HCT116 (cell line): ENCODE results near the gene EHMT1.

ENCODE experiments used
- ATF3 ChIP-seq: IDR thresholded peaks from 2 replicates; pipeline ENCODE4 v1.6.1; 2012
- EZH2 ChIP-seq: fragments of 200-600 bp; sonication (generic); IDR thresholded peaks from 2 replicates; pipeline ENCODE4 v1.6.1; 2017; ENCODE audit warnings: antibody characterized with exemption, mixed run types
- EZH2phosphoT487 ChIP-seq: fragments of 200-600 bp; IDR thresholded peaks from 2 replicates; pipeline ENCODE4 v1.6.1; 2018; ENCODE audit warnings: antibody characterized with exemption, borderline replicate concordance
- JUND ChIP-seq: IDR thresholded peaks from 2 replicates; pipeline ENCODE4 v1.6.1; 2012
- POLR2A ChIP-seq: IDR thresholded peaks from 2 replicates; pipeline ENCODE4 v1.7.0; 2011; ENCODE audit warnings: borderline replicate concordance; ENCODE audit not compliant: insufficient read depth, insufficient read length; ENCODE audit errors: extremely low read depth
- POLR2AphosphoS5 ChIP-seq: IDR thresholded peaks from 2 replicates; pipeline ENCODE4 v1.6.1; 2011; ENCODE audit warnings: mild to moderate bottlenecking, low read depth, low read length, moderate library complexity
- RAD21 ChIP-seq: IDR thresholded peaks from 2 replicates; pipeline ENCODE4 v1.6.1; 2012; ENCODE audit warnings: low read depth, mild to moderate bottlenecking
- REST ChIP-seq: IDR thresholded peaks from 2 replicates; pipeline ENCODE4 v1.6.1; 2012; ENCODE audit warnings: low read depth
- YY1 ChIP-seq: IDR thresholded peaks from 2 replicates; pipeline ENCODE4 v1.6.1; 2011; ENCODE audit warnings: low read length, low read depth, moderate library complexity, mild to moderate bottlenecking; ENCODE audit not compliant: insufficient replicate concordance; ENCODE audit errors: extremely low read depth
- ZFX ChIP-seq: fragments of 450-650 bp; IDR thresholded peaks from 2 replicates; pipeline ENCODE4 v1.6.1; 2017
- ZNF274 ChIP-seq: fragments of 200-500 bp; sonication (Bioruptor generic); IDR thresholded peaks from 2 replicates; pipeline ENCODE4 v1.6.1; 2014; ENCODE audit warnings: mild to moderate bottlenecking, low read depth, low read length, inconsistent platforms
- TF ChIP-seq, protein P1 (sequence below), 3 experiments: fragments of 200-600 bp in 1 of 3; sonication (generic) in 1 of 3; IDR thresholded peaks in 2 of 3; conservative IDR thresholded peaks in 1 of 3; 2 replicates each; pipeline ENCODE4 v1.5.1; 2012 to 2017; ENCODE audit warnings: low read depth in 2 of 3, low read length in 2 of 3, antibody characterized with exemption in 1 of 3, borderline replicate concordance in 1 of 3, control low read depth in 1 of 3, mild to moderate bottlenecking in 1 of 3, mixed read lengths in 1 of 3, mixed run types in 1 of 3, moderate library complexity in 1 of 3; ENCODE audit not compliant: insufficient read depth in 1 of 3

DNA sequence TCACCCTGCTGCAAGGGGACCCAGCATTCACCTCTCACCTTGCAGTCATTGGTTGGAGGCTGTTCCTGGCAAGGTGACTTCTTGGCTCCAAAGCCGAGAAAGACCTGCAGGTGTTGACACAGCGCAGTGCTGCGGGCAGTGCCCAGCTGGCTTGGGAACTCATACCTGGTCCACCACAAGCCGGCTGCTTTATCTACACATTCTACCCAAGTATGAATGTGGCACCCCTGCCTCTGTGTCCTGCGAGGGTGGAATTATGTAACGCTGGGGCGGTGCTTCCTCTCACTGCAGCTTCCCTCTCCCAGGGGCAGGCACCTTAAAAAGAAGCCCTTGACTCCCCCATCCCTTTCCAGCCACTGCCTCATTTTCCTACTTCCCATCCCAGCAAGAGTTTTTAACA lies 26.0 kb upstream of the EHMT1 start:
- TF ChIP-seq RAD21 (no peak), YY1 (no peak), JUND (no peak), POLR2A (no peak), ZNF274 (no peak), EZH2 (no peak), POLR2AphosphoS5 (no peak), ATF3 (no peak), ZFX (no peak), EZH2phosphoT487 (no peak), REST (no peak)
- TF ChIP-seq, protein P1, sequence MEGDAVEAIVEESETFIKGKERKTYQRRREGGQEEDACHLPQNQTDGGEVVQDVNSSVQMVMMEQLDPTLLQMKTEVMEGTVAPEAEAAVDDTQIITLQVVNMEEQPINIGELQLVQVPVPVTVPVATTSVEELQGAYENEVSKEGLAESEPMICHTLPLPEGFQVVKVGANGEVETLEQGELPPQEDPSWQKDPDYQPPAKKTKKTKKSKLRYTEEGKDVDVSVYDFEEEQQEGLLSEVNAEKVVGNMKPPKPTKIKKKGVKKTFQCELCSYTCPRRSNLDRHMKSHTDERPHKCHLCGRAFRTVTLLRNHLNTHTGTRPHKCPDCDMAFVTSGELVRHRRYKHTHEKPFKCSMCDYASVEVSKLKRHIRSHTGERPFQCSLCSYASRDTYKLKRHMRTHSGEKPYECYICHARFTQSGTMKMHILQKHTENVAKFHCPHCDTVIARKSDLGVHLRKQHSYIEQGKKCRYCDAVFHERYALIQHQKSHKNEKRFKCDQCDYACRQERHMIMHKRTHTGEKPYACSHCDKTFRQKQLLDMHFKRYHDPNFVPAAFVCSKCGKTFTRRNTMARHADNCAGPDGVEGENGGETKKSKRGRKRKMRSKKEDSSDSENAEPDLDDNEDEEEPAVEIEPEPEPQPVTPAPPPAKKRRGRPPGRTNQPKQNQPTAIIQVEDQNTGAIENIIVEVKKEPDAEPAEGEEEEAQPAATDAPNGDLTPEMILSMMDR (IDR thresholded peaks at IDR 0.05 in 2 of 3, conservative IDR thresholded peaks at IDR 0.05 in 1 of 3; ENCODE audit: borderline replicate concordance in 1 of 3, insufficient read depth in 1 of 3, low read depth in 2 of 3, low read length in 2 of 3), result no peak
